ENCODE results near the gene NUMBL. TPM values are rescaled to one million over a fixed set of nuclear protein-coding genes. Genes with fewer than 3 reads are reported as not detected.
"Not testable (repeated sequence)": the region's sequence is repeated elsewhere in the genome, so short reads cannot be mapped to it uniquely, and the experiment has no call there.

NUMBL gene
- total RNA-seq = 10 to 100 TPM; 19.0 to 23.7 TPM
- 10 to 100 TPM; 46.6 to 66.5 TPM for polyA plus RNA-seq (ENCODE audit: insufficient read length in 2 of 2)
- long read RNA-seq, donor 1, transcript NUMBL-205 (1 exons, 2,062 nt) = minor isoform, 5 of 12 reads
- long read RNA-seq, donor 1, transcript NUMBL-201 (10 exons, 3,561 nt) = major isoform, 7 of 12 reads
- long read RNA-seq, donor 1, partial matches to known transcripts = 0 of 12 reads
- long read RNA-seq, donor 1, other reads (novel, unspliced or antisense) = 0 of 12 reads
- long read RNA-seq, donor 2, partial matches to known transcripts = 6 of 9 reads
- long read RNA-seq, donor 2, other reads (novel, unspliced or antisense) = 0 of 9 reads
- long read RNA-seq, donor 3, transcript NUMBL-201 (10 exons, 3,561 nt) = major isoform, 5 of 13 reads
- long read RNA-seq, donor 3, partial matches to known transcripts = 6 of 13 reads
- long read RNA-seq, donor 3, other reads (novel, unspliced or antisense) = 0 of 13 reads
- long read RNA-seq, donor 4, partial matches to known transcripts = 0 of 6 reads
- long read RNA-seq, donor 4, other reads (novel, unspliced or antisense) = 0 of 6 reads

GRCh38 chr19:40690050-40690692, at the start of gene NUMBL:
NUMBL (minus strand) TSS chr19:40690651; CDS start chr19:40690483, 168 bp downstream.
- no peak for DNase-seq (ENCODE audit: low read depth in 4 of 6, low spot score in 6 of 6)
- no peaks in the 10 kb centered on the region for H3K9me3 ChIP-seq (ENCODE audit: control insufficient read depth, insufficient read depth, low read length)
- peaks cover 30% of the 10 kb centered on the region for H3K4me1 ChIP-seq (ENCODE audit: control insufficient read depth, insufficient read depth, low read length)
- H3K27ac ChIP-seq (ENCODE audit: low read depth, low read length) = peak within 1 kb of the TSS; percentile 89
- H3K27me3 ChIP-seq (ENCODE audit: control insufficient read depth, insufficient read depth, low read length) = no peaks in the 10 kb centered on the region
- H3K36me3 ChIP-seq (ENCODE audit: control insufficient read depth, insufficient read depth, low read length) = peaks cover 59% of the 10 kb centered on the region
- 0% methylated on average over 46 of the region's 50 CpGs for WGBS (ENCODE audit: insufficient coverage)
- H3K4me3 ChIP-seq (ENCODE audit: low read depth, low read length) = peak within 1 kb of the TSS; percentile 69

- Histone ChIP-seq H3K9me3 (ENCODE audit: control insufficient read depth, insufficient read depth, low read length) (no peaks in the 10 kb centered on the region), H3K4me3 (ENCODE audit: low read depth, low read length) (no peak overlapping the region), H3K4me1 (ENCODE audit: control insufficient read depth, insufficient read depth, low read length) (peaks cover 15% of the 10 kb centered on the region), H3K36me3 (ENCODE audit: control insufficient read depth, insufficient read depth, low read length) (peaks cover 73% of the 10 kb centered on the region), H3K27me3 (ENCODE audit: control insufficient read depth, insufficient read depth, low read length) (no peaks in the 10 kb centered on the region), H3K27ac (ENCODE audit: low read depth, low read length) (no peak overlapping the region)
- WGBS (ENCODE audit: insufficient coverage) = 92% methylated on average over 21 of the region's 22 CpGs
- DNase-seq (ENCODE audit: low read depth in 4 of 6, low spot score in 6 of 6) = no peak
Observed at GRCh38 chr19:40739030-40739839, 48.8 kb upstream of the NUMBL start.

DNA sequence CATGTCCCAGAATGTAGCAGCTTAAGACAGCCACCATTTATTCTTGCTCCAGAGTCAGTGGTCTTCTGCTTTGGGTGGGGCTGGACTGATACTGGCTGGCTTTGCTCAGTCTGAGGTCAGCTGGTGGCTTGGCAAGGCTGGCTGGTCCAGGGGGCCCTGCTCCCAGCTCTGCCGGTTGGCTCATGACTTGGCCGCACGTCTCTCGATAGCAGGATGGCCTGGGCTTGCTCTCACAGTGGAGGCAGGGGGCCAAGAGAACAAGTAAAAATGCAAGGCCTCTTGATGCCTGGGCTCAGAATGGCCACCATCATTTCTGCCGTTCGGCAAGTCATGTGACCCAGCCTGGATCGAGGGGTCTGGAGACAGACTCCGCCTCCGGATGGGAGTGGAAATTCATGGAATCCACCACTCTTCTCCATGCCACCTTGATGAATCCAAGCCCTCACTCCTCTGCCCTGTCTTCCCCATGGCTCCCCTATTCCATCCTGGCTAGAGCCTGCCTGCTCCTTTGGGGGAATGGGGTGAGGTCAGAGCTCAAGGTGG, 46.7 kb upstream of the NUMBL start:
- DNase-seq (ENCODE audit: low read depth in 4 of 6, low spot score in 6 of 6) = no peak
- WGBS (ENCODE audit: insufficient coverage) = 78% methylated on average over 7 of the region's 9 CpGs
- Histone ChIP-seq H3K4me1 (ENCODE audit: control insufficient read depth, insufficient read depth, low read length) (peaks cover 15% of the 10 kb centered on the region), H3K9me3 (ENCODE audit: control insufficient read depth, insufficient read depth, low read length) (no peaks in the 10 kb centered on the region), H3K4me3 (ENCODE audit: low read depth, low read length) (no peak overlapping the region), H3K36me3 (ENCODE audit: control insufficient read depth, insufficient read depth, low read length) (peaks cover 70% of the 10 kb centered on the region), H3K27me3 (ENCODE audit: control insufficient read depth, insufficient read depth, low read length) (no peaks in the 10 kb centered on the region), H3K27ac (ENCODE audit: low read depth, low read length) (no peak overlapping the region)

- H3K4me1 ChIP-seq (ENCODE audit: control insufficient read depth, insufficient read depth, low read length) = peaks cover 15% of the 10 kb centered on the region
- peaks cover 74% of the 10 kb centered on the region for H3K36me3 ChIP-seq (ENCODE audit: control insufficient read depth, insufficient read depth, low read length)
- DNase-seq (ENCODE audit: low read depth in 4 of 6, low spot score in 6 of 6) = no peak
- WGBS (ENCODE audit: insufficient coverage) = 100% methylated on average over 4 of the region's 9 CpGs
- no peak overlapping the region for H3K27ac ChIP-seq (ENCODE audit: low read depth, low read length)
- no peaks in the 10 kb centered on the region for H3K27me3 ChIP-seq (ENCODE audit: control insufficient read depth, insufficient read depth, low read length)
- H3K4me3 ChIP-seq (ENCODE audit: low read depth, low read length) = no peak overlapping the region
- no peaks in the 10 kb centered on the region for H3K9me3 ChIP-seq (ENCODE audit: control insufficient read depth, insufficient read depth, low read length)
Observed at GRCh38 chr19:40736661-40737060, 46.2 kb upstream of the NUMBL start.

DNA sequence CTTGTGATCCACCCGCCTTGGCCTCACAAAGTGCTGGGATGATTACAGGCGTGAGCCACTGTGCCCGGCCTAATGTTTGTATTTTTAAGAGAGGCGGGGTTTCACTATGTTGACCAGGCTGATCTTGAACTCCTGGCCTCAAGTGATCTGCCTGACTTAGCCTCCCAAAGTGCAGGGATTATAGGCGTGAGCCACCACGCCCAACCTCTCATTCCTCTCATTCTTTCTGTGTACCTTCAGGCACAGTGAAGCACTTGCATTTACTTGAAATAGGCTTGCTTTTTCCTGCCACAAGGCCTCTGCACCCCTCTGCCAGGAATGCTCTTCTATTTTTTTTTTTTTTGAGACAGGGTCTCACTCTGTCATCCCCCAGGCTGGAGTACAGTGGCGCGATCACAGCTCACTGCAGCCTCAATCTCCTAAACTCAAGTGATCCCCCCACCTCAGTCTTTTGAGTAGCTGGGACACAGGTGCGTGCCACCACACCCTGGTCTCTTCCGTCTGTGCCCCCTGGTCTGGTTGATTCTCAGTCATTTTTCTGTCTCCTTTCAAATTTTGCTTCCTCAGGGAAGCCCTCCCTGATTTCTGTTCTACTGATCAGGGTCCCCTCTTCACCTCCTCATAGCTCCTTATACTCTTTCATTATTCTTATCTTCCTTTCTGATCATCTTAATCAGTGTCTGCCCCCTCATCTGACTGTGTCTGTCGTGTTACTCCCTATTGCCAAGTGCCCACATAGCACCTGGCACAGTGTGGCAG, 44.7 kb upstream of the NUMBL start:
- Histone ChIP-seq H3K27ac (ENCODE audit: low read depth, low read length) (no peak overlapping the region), H3K27me3 (ENCODE audit: control insufficient read depth, insufficient read depth, low read length) (no peaks in the 10 kb centered on the region), H3K4me3 (ENCODE audit: low read depth, low read length) (no peak overlapping the region), H3K9me3 (ENCODE audit: control insufficient read depth, insufficient read depth, low read length) (no peaks in the 10 kb centered on the region), H3K36me3 (ENCODE audit: control insufficient read depth, insufficient read depth, low read length) (peaks cover 82% of the 10 kb centered on the region), H3K4me1 (ENCODE audit: control insufficient read depth, insufficient read depth, low read length) (peaks cover 6% of the 10 kb centered on the region)
- 95% methylated on average over 11 of the region's 11 CpGs for WGBS (ENCODE audit: insufficient coverage)
- no peak for DNase-seq (ENCODE audit: low read depth in 4 of 6, low spot score in 6 of 6)

- 94% methylated on average over 13 of the region's 13 CpGs for WGBS (ENCODE audit: insufficient coverage)
- Histone ChIP-seq H3K27me3 (ENCODE audit: control insufficient read depth, insufficient read depth, low read length) (no peaks in the 10 kb centered on the region), H3K36me3 (ENCODE audit: control insufficient read depth, insufficient read depth, low read length) (peaks cover 86% of the 10 kb centered on the region), H3K4me1 (ENCODE audit: control insufficient read depth, insufficient read depth, low read length) (no peaks in the 10 kb centered on the region), H3K4me3 (ENCODE audit: low read depth, low read length) (no peak overlapping the region), H3K9me3 (ENCODE audit: control insufficient read depth, insufficient read depth, low read length) (no peaks in the 10 kb centered on the region), H3K27ac (ENCODE audit: low read depth, low read length) (no peak overlapping the region)
- DNase-seq (ENCODE audit: low read depth in 4 of 6, low spot score in 6 of 6) = no peak
Observed at GRCh38 chr19:40733149-40733548, 42.7 kb upstream of the NUMBL start.

GRCh38 chr19:40732304-40732703, 41.9 kb upstream of the NUMBL start:
- peaks cover 86% of the 10 kb centered on the region for H3K36me3 ChIP-seq (ENCODE audit: control insufficient read depth, insufficient read depth, low read length)
- 95% methylated on average over 6 of the region's 16 CpGs for WGBS (ENCODE audit: insufficient coverage)
- not testable (repeated sequence) for H3K4me1 ChIP-seq (ENCODE audit: control insufficient read depth, insufficient read depth, low read length); H3K9me3 ChIP-seq (ENCODE audit: control insufficient read depth, insufficient read depth, low read length); DNase-seq (ENCODE audit: low read depth in 4 of 6, low spot score in 6 of 6); H3K4me3 ChIP-seq (ENCODE audit: low read depth, low read length); H3K27ac ChIP-seq (ENCODE audit: low read depth, low read length); H3K27me3 ChIP-seq (ENCODE audit: control insufficient read depth, insufficient read depth, low read length)

GRCh38 chr19:40730065-40730464, 39.6 kb upstream of the NUMBL start:
- not testable (repeated sequence) for H3K4me1 ChIP-seq (ENCODE audit: control insufficient read depth, insufficient read depth, low read length)
- WGBS (ENCODE audit: insufficient coverage) = 88% methylated on average over 3 of the region's 5 CpGs

More at GRCh38 chr19:40730065-40730464, 39.6 kb upstream of the NUMBL start:
- not testable (repeated sequence) for H3K9me3 ChIP-seq (ENCODE audit: control insufficient read depth, insufficient read depth, low read length); H3K27me3 ChIP-seq (ENCODE audit: control insufficient read depth, insufficient read depth, low read length); H3K27ac ChIP-seq (ENCODE audit: low read depth, low read length); H3K4me3 ChIP-seq (ENCODE audit: low read depth, low read length); DNase-seq (ENCODE audit: low read depth in 4 of 6, low spot score in 6 of 6)
- H3K36me3 ChIP-seq (ENCODE audit: control insufficient read depth, insufficient read depth, low read length) = peaks cover 83% of the 10 kb centered on the region

Measured in spinal cord (tissue), 10 donors.